HL-60 (cell line): ENCODE measurements around the gene DDAH1.

Experiments
- GABPA ChIP-seq: IDR thresholded peaks from 2 replicates; pipeline ENCODE4 v1.6.1; 2012; ENCODE audit warnings: low read depth
- POLR2AphosphoS5 ChIP-seq: IDR thresholded peaks from 2 replicates; pipeline ENCODE4 v1.6.1; 2012; ENCODE audit warnings: low read depth
- SPI1 ChIP-seq: IDR thresholded peaks from 2 replicates; pipeline ENCODE4 v1.6.1; 2012; ENCODE audit warnings: low read depth, mild to moderate bottlenecking, borderline replicate concordance
- TF ChIP-seq, protein P1 (sequence below): IDR thresholded peaks from one replicate; pipeline ENCODE4 v1.5.1; 2011; ENCODE audit warnings: low read length, control low read depth, inconsistent platforms; ENCODE audit not compliant: insufficient read depth
- TF ChIP-seq, protein P2 (sequence below): IDR thresholded peaks from 2 replicates; pipeline ENCODE4 v1.6.1; 2012; ENCODE audit warnings: low read depth; ENCODE audit not compliant: insufficient replicate concordance

DNA sequence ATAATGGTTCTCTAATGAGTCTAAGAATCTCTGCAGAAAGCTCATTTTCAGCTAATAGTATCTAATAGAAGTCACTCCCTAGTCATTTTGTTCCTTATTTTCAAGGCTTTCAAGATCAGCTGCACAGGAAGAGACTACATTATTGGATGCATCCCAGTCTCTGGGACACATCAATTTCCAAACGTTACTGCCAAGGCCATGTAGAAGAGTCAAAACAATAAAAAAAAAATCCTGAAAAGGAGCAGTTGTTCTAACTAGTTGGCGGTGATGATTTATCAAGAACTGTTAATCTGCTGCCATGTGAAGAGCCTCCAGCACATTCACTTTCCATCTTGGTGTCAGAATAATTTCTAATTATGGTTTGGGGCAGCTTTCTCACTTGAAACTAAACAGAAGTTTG, 5.7 kb downstream of the DDAH1 start:
- TF ChIP-seq, protein P1, sequence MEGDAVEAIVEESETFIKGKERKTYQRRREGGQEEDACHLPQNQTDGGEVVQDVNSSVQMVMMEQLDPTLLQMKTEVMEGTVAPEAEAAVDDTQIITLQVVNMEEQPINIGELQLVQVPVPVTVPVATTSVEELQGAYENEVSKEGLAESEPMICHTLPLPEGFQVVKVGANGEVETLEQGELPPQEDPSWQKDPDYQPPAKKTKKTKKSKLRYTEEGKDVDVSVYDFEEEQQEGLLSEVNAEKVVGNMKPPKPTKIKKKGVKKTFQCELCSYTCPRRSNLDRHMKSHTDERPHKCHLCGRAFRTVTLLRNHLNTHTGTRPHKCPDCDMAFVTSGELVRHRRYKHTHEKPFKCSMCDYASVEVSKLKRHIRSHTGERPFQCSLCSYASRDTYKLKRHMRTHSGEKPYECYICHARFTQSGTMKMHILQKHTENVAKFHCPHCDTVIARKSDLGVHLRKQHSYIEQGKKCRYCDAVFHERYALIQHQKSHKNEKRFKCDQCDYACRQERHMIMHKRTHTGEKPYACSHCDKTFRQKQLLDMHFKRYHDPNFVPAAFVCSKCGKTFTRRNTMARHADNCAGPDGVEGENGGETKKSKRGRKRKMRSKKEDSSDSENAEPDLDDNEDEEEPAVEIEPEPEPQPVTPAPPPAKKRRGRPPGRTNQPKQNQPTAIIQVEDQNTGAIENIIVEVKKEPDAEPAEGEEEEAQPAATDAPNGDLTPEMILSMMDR = no peak
- no peak for TF ChIP-seq GABPA
- TF ChIP-seq POLR2AphosphoS5 = no peak
- TF ChIP-seq, protein P2, sequence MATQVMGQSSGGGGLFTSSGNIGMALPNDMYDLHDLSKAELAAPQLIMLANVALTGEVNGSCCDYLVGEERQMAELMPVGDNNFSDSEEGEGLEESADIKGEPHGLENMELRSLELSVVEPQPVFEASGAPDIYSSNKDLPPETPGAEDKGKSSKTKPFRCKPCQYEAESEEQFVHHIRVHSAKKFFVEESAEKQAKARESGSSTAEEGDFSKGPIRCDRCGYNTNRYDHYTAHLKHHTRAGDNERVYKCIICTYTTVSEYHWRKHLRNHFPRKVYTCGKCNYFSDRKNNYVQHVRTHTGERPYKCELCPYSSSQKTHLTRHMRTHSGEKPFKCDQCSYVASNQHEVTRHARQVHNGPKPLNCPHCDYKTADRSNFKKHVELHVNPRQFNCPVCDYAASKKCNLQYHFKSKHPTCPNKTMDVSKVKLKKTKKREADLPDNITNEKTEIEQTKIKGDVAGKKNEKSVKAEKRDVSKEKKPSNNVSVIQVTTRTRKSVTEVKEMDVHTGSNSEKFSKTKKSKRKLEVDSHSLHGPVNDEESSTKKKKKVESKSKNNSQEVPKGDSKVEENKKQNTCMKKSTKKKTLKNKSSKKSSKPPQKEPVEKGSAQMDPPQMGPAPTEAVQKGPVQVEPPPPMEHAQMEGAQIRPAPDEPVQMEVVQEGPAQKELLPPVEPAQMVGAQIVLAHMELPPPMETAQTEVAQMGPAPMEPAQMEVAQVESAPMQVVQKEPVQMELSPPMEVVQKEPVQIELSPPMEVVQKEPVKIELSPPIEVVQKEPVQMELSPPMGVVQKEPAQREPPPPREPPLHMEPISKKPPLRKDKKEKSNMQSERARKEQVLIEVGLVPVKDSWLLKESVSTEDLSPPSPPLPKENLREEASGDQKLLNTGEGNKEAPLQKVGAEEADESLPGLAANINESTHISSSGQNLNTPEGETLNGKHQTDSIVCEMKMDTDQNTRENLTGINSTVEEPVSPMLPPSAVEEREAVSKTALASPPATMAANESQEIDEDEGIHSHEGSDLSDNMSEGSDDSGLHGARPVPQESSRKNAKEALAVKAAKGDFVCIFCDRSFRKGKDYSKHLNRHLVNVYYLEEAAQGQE = no peak
- no peak for TF ChIP-seq SPI1
